ENCODE data around the gene HOXB5.

- no peak for TF ChIP-seq CTCF (IDR thresholded peaks at IDR 0.05)
- no peak for TF ChIP-seq POLR2A (IDR thresholded peaks at IDR 0.05)
Observed at GRCh38 chr17:48564188-48565021, 29.2 kb downstream of the HOXB5 start.
